Left forelimb (tissue), 1 donor: ENCODE data around the gene SORCS1.

Experiments used
- DNase-seq: peaks from one replicate; pipeline ENCODE4 v3.0.0-alpha.2; 2018; ENCODE audit warnings: low spot score

Gene SORCS1

DNA sequence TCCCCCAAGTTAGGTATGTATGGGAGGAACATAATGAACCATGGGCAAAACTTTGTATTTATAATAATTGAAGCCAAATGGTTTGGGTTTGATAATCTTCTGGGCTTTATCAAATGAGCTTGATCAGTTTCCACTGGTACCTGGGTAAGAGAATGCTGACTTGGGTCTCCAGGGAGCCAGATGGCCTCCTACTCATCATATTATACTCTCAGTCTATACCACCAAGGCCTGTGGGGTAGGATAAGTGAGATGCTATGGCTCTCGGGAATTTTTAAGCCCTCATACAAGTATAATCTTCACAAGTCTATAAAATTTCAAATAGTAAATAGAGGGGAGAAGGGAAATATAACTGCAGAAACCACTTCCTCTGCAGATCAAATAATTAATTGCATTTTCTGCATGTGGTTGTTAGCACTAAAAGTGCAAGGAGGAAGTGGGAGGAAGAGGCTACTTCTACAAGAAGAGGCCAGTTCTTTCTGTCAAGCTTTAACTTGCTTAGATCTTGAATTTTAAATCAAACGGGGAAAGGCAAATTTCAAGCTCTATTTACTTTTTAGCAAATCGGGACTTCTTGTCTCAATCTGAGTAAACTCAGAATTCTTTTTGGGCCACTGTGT lies 349.0 kb downstream of the SORCS1 start:
- DNase-seq, result no peak

- DNase-seq, result no peak
These were observed 359.4 kb downstream of the SORCS1 start for GRCh38 chr10:106804992-106805582.

DNA sequence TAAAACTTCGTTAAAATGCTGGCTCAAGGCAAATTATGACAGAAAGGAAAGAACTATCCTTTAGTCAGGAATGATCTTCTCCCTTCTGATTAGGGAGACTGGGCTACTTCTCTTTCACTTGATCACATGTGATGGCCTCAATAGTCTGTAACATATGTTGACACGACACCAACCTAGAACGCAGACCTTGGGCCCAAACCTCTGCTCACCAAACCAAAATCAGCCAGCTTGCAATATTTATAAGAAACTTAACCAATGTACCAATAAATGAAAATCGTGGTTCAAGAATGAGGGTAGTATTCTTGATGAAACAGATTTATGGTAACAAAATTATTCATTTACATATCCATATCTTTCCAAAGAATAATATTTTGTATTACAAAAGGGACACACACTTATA lies 361.6 kb downstream of the SORCS1 start:
- DNase-seq, result no peak

DNA sequence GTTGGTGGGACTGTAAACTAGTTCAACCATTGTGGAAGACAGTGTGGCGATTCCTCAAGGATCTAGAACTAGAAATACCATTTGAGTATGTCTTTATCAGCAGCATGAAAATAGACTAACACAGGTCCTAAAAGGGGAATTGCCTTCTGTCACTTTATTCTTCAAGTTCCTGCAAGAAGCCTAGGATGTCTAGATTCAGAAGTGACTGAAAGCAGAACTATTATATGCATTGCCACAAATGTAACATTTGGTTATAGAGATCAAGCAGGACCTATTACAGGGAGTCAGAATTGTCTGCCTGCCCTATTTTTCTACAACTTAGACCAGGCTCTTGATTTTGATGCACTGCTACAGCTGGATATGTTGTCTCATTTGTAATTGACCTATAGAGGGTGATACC lies 364.7 kb downstream of the SORCS1 start:
- DNase-seq, result no peak

GRCh38 chr10:106795619-106796018 lies 368.9 kb downstream of the SORCS1 start:
- no peak for DNase-seq

- DNase-seq, result no peak
These were observed 370.9 kb downstream of the SORCS1 start for GRCh38 chr10:106793617-106794016.

GRCh38 chr10:106789623-106790022 lies 374.9 kb downstream of the SORCS1 start:
- DNase-seq, result no peak

DNA sequence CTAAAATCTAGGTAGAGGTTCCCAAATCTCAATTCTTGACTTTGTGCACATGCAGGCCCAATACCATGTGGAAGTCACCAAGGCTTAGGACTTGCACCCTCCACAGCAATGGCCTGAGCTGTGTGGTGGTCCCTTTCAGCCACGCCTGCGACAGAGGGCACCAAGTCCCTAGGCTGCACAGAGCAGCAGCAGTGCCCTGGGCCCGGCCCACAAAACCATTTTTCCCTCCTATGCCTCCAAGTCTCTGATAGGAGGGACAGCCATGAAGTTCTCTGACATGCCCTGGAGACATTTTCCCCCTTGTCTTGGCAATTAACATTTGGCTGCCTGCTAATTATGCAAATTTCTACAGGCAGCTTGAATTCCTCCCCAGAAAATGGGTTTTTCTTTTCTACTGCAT lies 375.5 kb downstream of the SORCS1 start:
- DNase-seq, result no peak

- no peak for DNase-seq
These were observed 379.0 kb downstream of the SORCS1 start for GRCh38 chr10:106785528-106785927.

DNA sequence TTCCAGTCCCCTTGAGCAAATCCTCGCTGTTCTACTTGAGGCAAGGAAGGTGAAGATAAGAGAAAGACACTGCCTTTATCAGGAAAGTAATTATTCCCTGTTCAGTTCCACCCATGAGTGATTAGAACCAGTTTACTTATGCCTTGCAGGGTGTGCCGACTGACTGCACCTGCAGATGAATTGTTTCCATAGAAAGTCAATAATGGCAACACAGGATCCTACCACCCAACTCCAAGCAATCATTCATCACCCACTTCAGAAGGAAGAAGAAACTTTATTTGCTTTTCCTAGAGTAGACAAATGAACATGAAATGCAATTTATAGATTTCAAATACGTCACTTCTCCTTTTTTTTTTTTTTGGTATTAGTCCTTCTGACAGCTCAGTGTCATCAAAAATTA lies 383.9 kb downstream of the SORCS1 start:
- DNase-seq, result no peak

DNA sequence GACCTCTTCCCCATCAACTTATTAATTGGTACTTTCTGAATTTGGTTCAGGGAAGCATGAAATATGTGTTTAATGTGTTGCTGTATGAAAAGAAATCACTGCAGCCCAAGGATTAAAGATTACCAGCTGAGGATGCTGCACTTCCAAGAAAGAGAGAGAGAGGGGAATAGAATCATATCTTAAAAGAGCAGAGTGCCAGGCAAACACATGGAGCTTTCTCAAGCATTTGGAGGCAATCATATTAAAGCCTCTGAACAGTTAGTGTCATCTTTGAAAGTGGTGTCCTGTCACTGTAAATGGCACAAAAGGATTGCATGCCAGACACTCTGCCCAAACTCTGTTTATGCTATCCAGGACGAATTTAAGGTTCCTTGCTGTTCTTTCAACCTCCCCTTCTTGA lies 386.7 kb downstream of the SORCS1 start:
- DNase-seq, result no peak

DNA sequence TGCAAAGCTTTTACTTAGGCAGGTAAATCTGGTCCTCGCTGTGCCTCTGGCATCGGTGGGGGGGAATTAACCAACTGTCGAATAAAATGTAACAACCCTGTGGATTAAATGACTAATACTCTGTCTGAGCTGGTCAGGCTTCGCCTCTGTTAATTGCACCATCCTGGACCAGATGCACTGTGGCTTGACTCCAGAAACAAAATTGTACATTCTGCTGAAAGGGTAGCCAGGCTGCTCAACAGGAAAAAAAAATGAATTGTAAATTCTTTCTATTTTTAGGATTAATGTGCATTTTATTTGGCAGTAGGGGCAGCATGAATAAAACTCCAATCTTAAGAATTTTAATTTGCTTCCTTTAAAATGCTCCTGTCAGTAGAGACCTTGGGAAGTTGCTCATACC lies 389.4 kb downstream of the SORCS1 start:
- DNase-seq, result no peak

GRCh38 chr10:106772957-106773356 lies 391.5 kb downstream of the SORCS1 start:
- no peak for DNase-seq

GRCh38 chr10:106771154-106771553 lies 393.4 kb downstream of the SORCS1 start:
- no peak for DNase-seq

DNA sequence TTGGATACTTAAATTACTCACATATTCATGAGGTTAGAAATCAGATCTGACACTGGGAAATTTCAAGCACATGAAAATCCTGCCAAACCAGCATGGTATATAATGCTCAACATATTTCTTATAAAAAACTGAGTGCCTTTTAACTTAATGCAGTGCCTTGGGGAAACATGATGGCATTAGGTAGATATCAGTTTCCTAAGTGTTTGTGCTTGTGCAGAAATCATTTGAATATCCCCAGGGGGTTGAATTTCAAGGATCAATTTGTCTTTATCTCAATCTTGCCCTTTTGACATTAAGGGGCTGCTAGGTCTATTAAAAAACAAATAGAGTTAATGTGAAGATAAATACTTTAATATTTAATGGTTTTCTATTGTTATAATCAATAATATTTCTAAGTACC lies 396.3 kb downstream of the SORCS1 start:
- no peak for DNase-seq

DNA sequence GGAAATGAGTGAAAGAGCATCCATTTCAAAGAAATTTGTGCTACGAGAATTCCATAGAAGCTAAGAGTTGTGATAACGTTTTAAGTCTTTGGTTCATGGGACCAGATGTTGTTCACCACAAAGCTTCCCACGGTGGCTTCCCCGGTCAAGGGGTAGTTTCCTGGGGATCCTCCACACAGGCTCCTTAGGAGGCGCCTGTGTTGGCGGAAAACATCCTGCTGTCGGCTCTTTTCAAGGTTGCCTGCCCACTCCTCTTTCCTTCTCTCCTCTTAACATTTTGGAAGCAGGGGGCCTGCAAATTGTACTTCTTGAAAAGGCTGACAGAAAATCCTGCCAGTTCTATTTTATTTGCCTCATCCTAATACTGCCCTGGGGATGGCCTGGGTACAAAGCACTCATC lies 398.6 kb downstream of the SORCS1 start:
- no peak for DNase-seq

DNA sequence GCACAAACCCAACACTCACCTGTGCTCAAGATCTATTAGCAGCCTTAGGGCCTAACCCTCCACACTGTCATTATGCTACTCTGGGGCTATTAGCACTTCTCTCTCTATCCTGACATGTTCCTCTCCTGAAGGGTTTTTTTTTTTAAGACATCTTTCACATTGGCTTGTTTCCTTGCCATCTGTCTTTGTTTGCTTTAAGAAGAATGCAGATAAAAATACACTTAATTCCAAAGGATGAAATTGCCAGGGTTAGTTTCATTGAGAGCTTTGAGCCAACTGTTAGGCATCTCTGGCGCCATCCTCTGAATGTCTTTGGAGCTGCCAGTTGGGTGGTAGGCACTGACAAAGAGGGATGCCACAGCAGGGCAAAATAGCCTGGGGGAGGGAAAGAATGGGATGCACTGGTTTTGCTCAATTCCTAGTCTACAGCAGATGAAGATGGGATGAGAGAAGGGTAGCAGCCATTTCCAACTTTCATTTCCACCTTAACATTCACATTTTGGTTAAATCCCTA lies 399.2 kb downstream of the SORCS1 start:
- no peak for DNase-seq

- no peak for DNase-seq
These were observed 400.1 kb downstream of the SORCS1 start for GRCh38 chr10:106764360-106764759.

- DNase-seq, result no peak
These were observed 402.6 kb downstream of the SORCS1 start for GRCh38 chr10:106761906-106762305.

DNA sequence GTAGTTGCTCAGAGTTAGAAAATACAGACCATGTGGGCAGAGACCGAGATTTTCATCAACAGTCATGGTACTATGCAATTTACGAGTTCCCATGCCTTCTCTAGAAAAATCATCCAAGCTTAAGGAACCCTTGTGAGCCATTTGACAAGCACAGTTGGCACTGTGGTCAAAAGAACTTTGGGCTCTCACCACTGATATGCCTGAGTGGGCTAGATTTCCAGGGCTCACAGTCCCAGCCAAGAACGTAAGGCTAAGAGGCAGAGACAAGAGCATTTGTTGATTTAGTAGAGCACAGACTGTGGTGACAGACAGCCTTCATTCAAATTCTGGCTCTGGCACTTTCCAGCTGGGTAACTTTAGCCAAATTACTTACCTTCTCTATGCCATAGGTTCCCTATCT lies 407.0 kb downstream of the SORCS1 start:
- no peak for DNase-seq

- DNase-seq, result no peak
These were observed 413.4 kb downstream of the SORCS1 start for GRCh38 chr10:106751091-106751490.

DNA sequence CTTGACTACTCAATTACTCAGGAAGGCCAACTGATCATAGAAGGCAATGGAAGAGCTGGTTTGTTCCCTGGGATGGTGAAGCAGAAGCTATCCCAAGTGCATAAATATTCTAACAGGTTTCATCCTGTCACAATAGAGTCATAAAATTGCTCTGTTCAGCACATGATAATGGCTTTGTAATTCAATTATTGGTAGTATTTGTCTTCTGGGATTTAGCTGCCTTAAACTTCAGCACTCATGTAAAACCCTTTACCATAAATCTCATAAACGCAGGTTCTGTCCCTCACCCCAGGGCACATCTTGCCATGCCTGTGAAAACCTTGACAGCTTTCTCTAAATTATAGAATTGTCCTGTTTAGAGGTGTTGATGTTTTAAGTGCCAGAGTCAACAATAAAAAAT lies 417.6 kb downstream of the SORCS1 start:
- DNase-seq, result no peak

GRCh38 chr10:106741006-106741530 lies 423.4 kb downstream of the SORCS1 start:
- DNase-seq, result no peak

DNA sequence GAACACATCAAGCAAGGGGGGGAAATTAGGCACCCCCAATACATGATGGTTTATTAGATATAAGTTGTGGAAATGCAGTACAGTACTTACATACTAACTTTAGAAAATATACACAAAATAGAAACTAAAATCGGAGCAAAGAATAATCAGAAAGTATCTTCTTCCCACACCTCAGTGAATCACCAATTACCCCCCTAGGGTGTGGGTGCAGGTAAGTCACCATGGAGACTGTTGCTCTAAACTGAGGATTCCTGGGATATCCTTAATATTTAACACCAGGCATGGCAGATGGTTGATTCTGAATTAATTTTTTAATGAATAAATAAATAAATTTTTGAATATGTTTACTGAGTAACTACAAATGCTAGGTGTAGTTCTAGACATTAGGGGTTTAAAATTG lies 424.4 kb downstream of the SORCS1 start:
- DNase-seq, result no peak
